22Rv1 (cell line): ENCODE results near the gene RAMAC.
A peak's percentile ranks its signal among the peaks of the same experiment; 100 is the strongest.

Experiments
- H3K27ac ChIP-seq: fragments of 450-650 bp; 2 replicates; pipeline ENCODE4 v1.5.1; 2017
- ZFX ChIP-seq: fragments of 450-650 bp; IDR thresholded peaks from 2 replicates; pipeline ENCODE4 v1.6.1; 2017; ENCODE audit warnings: antibody characterized with exemption, borderline replicate concordance
- TF ChIP-seq, protein P1 (sequence below): fragments of 450-650 bp; IDR thresholded peaks from 2 replicates; pipeline ENCODE4 v1.5.1; 2017; ENCODE audit warnings: mild to moderate bottlenecking

RAMAC gene

DNA sequence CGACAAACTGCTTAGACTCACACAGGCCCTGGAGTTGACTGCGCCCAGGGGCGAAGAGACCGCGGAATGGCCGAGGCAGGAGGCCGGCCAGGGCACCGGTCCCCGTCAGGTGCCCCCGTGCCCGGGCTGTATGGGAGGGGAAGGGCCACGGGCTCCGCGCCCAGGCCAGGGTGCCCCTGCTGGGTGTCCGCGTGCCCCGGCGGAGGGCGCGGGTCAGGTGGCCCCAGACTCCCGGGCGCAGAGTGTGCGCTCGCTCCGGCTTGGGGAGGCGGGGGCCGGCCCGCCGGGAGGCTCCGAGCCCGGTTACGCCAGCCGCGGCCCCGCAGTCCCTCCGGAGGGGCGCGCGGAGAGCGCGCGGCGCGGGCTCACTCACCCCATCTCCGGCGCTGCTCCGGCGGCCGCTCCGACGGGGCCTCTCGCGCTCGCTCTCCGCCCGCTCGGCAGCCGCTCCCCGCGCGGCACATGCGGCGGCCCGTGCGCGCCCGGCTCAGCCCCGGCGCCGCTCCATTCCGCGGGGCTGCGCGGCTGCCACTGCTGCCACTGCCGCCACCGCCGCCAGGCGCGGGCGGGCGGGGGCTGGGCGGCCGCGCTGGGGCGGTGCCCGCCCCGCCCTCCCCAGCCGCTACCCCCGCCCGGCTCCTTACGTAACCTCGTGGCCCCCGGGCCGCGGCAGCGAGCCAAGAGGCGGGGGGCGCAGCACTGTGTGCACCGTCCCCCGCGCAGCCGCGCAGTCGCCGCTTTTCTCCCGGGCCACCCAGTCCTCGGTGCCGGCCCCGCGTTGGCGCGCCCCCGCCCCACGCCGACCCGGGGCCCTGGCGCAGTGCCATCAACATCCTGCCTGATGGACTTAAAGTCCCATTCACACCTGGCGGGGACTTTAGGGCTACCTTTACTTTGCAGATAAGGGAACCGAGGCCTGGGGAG, 33.6 kb upstream of the RAMAC start, which contains the start of gene HOMER2:
HOMER2 (minus strand) TSS at position 563 of the 924 bp plus-strand sequence; CDS start at position 378, 185 bp downstream.
- H3K27ac ChIP-seq: peak within 1 kb of the TSS; percentile 61
- no peak for TF ChIP-seq ZFX
- TF ChIP-seq, protein P1, sequence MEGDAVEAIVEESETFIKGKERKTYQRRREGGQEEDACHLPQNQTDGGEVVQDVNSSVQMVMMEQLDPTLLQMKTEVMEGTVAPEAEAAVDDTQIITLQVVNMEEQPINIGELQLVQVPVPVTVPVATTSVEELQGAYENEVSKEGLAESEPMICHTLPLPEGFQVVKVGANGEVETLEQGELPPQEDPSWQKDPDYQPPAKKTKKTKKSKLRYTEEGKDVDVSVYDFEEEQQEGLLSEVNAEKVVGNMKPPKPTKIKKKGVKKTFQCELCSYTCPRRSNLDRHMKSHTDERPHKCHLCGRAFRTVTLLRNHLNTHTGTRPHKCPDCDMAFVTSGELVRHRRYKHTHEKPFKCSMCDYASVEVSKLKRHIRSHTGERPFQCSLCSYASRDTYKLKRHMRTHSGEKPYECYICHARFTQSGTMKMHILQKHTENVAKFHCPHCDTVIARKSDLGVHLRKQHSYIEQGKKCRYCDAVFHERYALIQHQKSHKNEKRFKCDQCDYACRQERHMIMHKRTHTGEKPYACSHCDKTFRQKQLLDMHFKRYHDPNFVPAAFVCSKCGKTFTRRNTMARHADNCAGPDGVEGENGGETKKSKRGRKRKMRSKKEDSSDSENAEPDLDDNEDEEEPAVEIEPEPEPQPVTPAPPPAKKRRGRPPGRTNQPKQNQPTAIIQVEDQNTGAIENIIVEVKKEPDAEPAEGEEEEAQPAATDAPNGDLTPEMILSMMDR: no peak

DNA sequence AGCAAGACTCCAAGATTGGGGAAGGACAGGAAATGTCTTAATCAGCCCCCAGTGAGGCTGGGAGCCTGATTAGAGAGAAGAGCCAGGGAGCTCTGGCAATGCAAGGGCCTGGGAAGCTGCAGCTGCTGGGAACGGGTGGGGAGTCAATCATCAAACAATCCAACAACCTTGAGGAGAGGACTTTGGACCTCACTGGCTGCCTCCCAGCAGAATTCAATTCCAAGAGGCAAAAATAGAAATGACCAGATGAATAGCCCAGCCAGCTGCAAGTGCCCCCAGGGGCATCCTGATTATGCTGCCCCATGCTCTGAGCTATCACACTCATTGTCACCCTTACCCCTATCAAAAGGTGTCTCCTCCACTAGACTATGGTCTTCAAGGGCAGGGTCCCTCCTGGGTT, 27.4 kb upstream of the RAMAC start:
- TF ChIP-seq, protein P1: no peak
- TF ChIP-seq ZFX: no peak

DNA sequence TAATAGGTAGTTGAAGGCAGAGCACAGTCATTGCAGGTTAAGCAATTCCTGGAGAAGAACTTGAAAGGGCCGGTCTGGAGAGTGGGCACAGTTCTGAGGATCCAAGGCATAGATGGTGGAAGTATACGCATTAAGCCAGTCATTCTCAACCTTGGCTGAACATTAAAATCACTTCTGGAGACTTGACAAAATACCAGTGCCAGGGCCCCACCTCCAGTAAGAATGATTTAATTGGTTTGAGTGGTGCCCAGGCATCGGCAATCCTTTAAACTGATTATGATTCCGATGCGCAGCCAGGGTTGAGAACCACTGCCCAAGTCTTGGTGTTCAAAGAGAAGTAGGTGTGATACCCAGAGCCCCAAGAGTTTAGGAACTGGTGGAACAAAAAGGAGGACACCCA, 26.6 kb upstream of the RAMAC start:
- TF ChIP-seq ZFX: no peak
- TF ChIP-seq, protein P1: no peak
- 0 out of 2 replicates have a peak overlapping the region, but pooled peaks have one; percentile 15 for H3K27ac ChIP-seq

More for the DNA sequence above, 27.4 kb upstream of the RAMAC start:
- peak overlapping the region; percentile 15; the same call in 1 of the 2 replicates for H3K27ac ChIP-seq

DNA sequence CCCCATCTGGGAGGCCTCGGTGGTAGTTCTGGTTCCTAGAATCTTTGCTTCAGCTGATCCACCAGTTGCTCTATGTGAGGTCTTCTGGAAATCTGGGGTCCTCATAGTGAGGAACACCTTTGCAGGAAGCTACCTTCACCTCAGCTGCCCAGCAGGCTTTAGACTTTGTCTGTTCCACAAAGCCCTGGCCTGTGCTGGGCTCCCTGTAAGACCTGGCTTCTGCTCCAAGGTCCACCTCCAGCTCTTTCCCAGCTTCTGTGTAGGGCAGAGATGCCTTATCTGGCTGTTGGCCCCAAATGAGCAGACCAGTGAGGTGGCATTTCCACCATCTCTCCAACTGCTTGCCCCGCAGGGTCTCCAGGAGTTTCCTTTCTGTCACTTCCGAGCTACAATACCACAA, 25.2 kb upstream of the RAMAC start:
- no peak overlapping the region for H3K27ac ChIP-seq
- no peak for TF ChIP-seq ZFX
- TF ChIP-seq, protein P1: no peak

DNA sequence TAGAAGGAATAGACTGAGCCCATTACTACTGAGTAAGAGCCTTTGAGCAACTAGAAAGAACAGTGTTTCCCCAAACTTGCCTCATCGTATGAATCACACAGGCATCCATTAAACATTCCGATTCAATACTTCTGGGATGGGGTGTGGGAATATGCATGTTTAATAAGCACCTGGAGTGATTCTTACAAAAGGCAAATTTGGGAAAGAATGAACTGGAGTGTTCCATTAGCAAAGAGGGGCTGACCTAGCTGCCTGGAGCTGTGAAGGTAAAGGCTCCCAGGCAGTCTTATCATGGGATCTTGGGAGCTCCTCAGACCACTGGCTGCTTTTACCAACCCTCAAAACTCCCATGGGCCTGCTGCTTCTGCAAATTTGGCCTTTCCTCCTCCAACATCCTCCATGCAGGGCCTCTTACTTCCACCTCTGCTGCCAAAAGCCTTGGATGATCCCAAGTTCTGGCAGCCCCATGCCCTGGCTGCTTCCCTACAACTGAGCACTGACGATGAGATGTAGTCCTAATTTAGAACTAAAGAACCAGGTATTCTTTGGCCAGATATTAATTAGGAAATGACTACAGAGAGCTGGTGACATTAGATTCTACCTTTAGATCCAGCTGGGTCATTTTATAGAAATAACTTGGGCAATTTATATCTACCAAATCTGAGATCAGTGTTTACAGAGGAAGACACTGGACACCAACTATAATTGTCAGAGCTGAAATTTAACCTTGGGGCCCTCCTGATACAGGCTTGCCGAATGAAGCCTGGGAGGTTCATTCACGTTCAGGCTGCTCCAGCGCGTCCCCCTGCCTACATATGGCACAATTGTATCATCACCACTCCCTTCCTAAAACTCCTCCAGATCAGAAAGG, 22.3 kb upstream of the RAMAC start:
- H3K27ac ChIP-seq: no peak overlapping the region
- no peak for TF ChIP-seq ZFX
- TF ChIP-seq, protein P1: no peak

DNA sequence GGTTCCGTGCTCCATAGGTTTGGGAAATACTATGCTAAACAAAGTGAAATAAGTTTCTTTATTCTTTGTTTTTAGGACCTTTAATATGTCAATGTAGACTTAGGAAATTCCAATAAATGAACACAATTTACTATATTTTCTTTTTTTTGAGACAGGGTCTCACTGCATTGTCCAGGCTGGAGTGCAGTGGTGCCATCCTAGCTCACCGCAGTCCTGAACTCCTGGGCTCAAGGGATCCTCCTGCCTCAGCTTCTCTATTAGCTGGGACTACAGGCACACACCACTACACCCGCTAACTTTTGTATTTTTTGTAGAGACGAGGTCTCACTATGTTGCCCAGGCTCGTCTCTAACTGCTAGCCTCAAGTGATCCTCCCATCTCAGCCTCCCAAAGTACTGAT, 21.1 kb upstream of the RAMAC start:
- H3K27ac ChIP-seq: no peak overlapping the region
- no peak for TF ChIP-seq ZFX
- TF ChIP-seq, protein P1: no peak

DNA sequence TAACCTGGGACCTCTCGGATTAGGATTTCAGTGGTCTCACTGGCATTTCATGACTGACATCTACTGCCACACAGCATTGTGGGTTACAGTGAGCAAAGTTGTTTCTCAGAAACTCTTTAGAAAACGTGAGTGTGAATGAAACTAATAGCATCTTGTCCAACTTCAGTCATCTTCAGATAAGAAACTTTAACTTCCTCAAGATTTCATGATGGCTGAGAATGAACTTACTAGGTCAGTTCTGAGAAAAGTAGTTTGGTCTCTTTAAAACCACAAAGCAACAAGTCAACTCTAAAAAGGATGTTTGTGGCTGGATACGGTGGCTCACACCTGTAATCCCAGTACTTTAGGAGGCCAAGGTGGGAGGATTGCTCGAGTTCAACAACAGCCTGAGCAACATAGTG, 19.3 kb upstream of the RAMAC start:
- no peak overlapping the region for H3K27ac ChIP-seq
- TF ChIP-seq, protein P1: no peak
- TF ChIP-seq ZFX: no peak
